ENCODE data around the gene CCDC158. TPM values are rescaled to one million over a fixed set of nuclear protein-coding genes. Genes with fewer than 3 reads are reported as not detected.
"Not testable (repeated sequence)": the region's sequence is repeated elsewhere in the genome, so short reads cannot be mapped to it uniquely, and the experiment has no call there.

The CCDC158 gene
- total RNA-seq, 1 donor from 2014 or later = not detected

DNA sequence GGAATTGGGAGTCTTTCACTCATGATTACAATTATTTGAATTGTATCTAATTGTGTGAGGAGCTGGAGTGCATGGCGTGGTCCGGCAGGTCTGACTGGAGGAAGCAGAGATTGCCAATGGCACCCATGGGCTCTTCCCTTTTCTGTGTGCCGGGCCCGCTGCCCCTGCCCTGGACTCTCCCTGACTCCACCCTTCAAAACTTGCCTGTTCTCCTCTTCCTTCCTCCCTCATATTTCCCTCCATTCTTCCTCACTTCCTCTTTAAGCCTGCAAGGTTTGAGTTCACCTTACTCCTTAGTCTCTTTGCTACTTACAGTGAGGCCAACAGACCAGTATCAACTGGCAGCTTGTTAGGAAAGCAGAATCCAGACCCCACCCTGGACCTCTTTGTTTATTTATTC lies 120.9 kb downstream of the CCDC158 start:
- DNase-seq (no peak), ATAC-seq (ENCODE audit: low read depth) (no peak)
- H3K27me3 Mint-ChIP-seq = peaks cover 14% of the 10 kb centered on the region
- POLR2A ChIA-PET = no interaction called here
- intact Hi-C loops (cut with micrococcal nuclease) = no loop called here
- CTCF ChIA-PET = no interaction called here
- H3K9me3 Mint-ChIP-seq = peaks cover 19% of the 10 kb centered on the region
- no peak overlapping the region for H3K4me3 Mint-ChIP-seq
- TF ChIP-seq CTCF (IDR thresholded peaks at IDR 0.05) = no peak
- peaks cover 5% of the 10 kb centered on the region for H3K4me1 Mint-ChIP-seq
- H3K27ac Mint-ChIP-seq = no peak overlapping the region
- no peaks in the 10 kb centered on the region for H3K36me3 Mint-ChIP-seq (ENCODE audit: low read depth)

DNA sequence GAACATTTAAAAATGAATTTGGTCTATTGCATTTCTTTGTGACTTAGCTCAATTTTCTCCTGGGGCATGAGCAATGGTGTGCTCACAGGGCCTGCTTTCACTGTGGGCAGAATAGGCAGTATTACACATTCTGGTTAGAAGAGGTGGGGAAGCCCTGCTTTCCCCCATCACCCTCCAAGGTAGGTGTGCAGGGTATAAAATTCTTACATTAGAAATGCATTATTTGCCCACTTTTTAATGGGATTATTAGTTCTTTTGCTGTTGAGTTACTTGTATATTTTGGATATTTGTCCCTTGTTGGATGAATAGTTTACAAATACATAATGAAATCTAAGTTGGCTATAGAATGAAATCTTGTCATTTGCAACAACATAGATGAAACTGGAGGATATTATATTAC lies 122.7 kb downstream of the CCDC158 start:
- POLR2A ChIA-PET = no interaction called here
- Mint-ChIP-seq H3K4me3 (no peak overlapping the region), H3K27ac (no peak overlapping the region), H3K27me3 (peaks cover 10% of the 10 kb centered on the region), H3K9me3 (peaks cover 19% of the 10 kb centered on the region), H3K4me1 (no peaks in the 10 kb centered on the region), H3K36me3 (ENCODE audit: low read depth) (no peaks in the 10 kb centered on the region)
- no peak for TF ChIP-seq CTCF (IDR thresholded peaks at IDR 0.05)
- CTCF ChIA-PET = no interaction called here
- ATAC-seq (ENCODE audit: low read depth) (no peak), DNase-seq (no peak)
- intact Hi-C loops (cut with micrococcal nuclease) = no loop called here

- ChIA-PET CTCF (no interaction called here), POLR2A (no interaction called here)
- Mint-ChIP-seq H3K9me3 (peaks cover 19% of the 10 kb centered on the region), H3K4me1 (no peaks in the 10 kb centered on the region), H3K27me3 (peaks cover 11% of the 10 kb centered on the region), H3K27ac (no peak overlapping the region), H3K4me3 (no peak overlapping the region), H3K36me3 (ENCODE audit: low read depth) (no peaks in the 10 kb centered on the region)
- no peak for TF ChIP-seq CTCF (IDR thresholded peaks at IDR 0.05)
- intact Hi-C loops (cut with micrococcal nuclease) = no loop called here
- ATAC-seq (ENCODE audit: low read depth) = no peak
- DNase-seq = no peak
Observed at GRCh38 chr4:76296286-76296820, 124.6 kb downstream of the CCDC158 start.

GRCh38 chr4:76293772-76294171 lies 127.2 kb downstream of the CCDC158 start:
- Mint-ChIP-seq H3K4me1 (no peaks in the 10 kb centered on the region), H3K4me3 (no peak overlapping the region), H3K27me3 (peaks cover 25% of the 10 kb centered on the region), H3K36me3 (ENCODE audit: low read depth) (no peaks in the 10 kb centered on the region), H3K9me3 (peaks cover 19% of the 10 kb centered on the region), H3K27ac (no peak overlapping the region)
- ChIA-PET POLR2A (no interaction called here), CTCF (no interaction called here)
- DNase-seq = no peak
- no peak for TF ChIP-seq CTCF (IDR thresholded peaks at IDR 0.05)
- ATAC-seq (ENCODE audit: low read depth) = no peak
- intact Hi-C loops (cut with micrococcal nuclease) = no loop called here

GRCh38 chr4:76292730-76293129 lies 128.2 kb downstream of the CCDC158 start:
- H3K4me1 Mint-ChIP-seq = no peaks in the 10 kb centered on the region
- no peak for DNase-seq
- H3K27me3 Mint-ChIP-seq = peaks cover 33% of the 10 kb centered on the region
- POLR2A ChIA-PET = no interaction called here
- no peak overlapping the region for H3K27ac Mint-ChIP-seq
- intact Hi-C loops (cut with micrococcal nuclease) = no loop called here
- no peak for ATAC-seq (ENCODE audit: low read depth)
- no peak for TF ChIP-seq CTCF (IDR thresholded peaks at IDR 0.05)
- H3K9me3 Mint-ChIP-seq = peaks cover 13% of the 10 kb centered on the region
- H3K4me3 Mint-ChIP-seq = no peak overlapping the region
- no peaks in the 10 kb centered on the region for H3K36me3 Mint-ChIP-seq (ENCODE audit: low read depth)
- CTCF ChIA-PET = no interaction called here

GRCh38 chr4:76287811-76288210 lies 133.1 kb downstream of the CCDC158 start:
- peaks cover 37% of the 10 kb centered on the region for H3K27me3 Mint-ChIP-seq
- not testable (repeated sequence) for H3K4me3 Mint-ChIP-seq; H3K36me3 Mint-ChIP-seq (ENCODE audit: low read depth)

More at GRCh38 chr4:76287811-76288210, 133.1 kb downstream of the CCDC158 start:
- ATAC-seq (ENCODE audit: low read depth); H3K4me1 Mint-ChIP-seq; H3K27ac Mint-ChIP-seq; intact Hi-C loops (cut with micrococcal nuclease); POLR2A ChIA-PET; H3K9me3 Mint-ChIP-seq; CTCF ChIA-PET; DNase-seq: not testable (repeated sequence)

All from activated B cell treated with CpG ODN at 0.5 μM for 24 hours (primary cell).